Natural killer cell (primary cell): Measurements from ENCODE around the gene ADAMTS18. TPM values are rescaled to one million over a fixed set of nuclear protein-coding genes. Genes with fewer than 3 reads are reported as not detected.

Experiments
- ATAC-seq, 3 donors: fragments of 150-1000 bp in 2 of 3; fragments of 200-7000 bp in 1 of 3; cut with Tn5 transposase; 1 replicate in 1 of 3; 2 replicates in 2 of 3; pipeline ENCODE4 v1.10.0; 2021; ENCODE audit warnings: mild to moderate bottlenecking in 2 of 3, moderate library complexity in 2 of 3
- DNase-seq, 2 donors: peaks; one replicate each; pipeline versions ENCODE4 v3.0.0 to v3.0.0-alpha.2; 2013 to 2021; ENCODE audit warnings: mixed read lengths in 1 of 2
- H3K27ac ChIP-seq: one replicate; pipeline ENCODE4 v1.5.1; 2013; ENCODE audit warnings: mild to moderate bottlenecking, low read length
- H3K27me3 ChIP-seq: one replicate; pipeline ENCODE4 v1.6.1; 2013; ENCODE audit warnings: low read length; ENCODE audit not compliant: control insufficient read depth, insufficient read depth
- H3K36me3 ChIP-seq: one replicate; pipeline ENCODE4 v1.6.1; 2013; ENCODE audit warnings: low read length; ENCODE audit not compliant: control insufficient read depth, insufficient read depth
- H3K4me1 ChIP-seq: one replicate; pipeline ENCODE4 v1.6.1; 2013; ENCODE audit warnings: low read length; ENCODE audit not compliant: control insufficient read depth, insufficient read depth
- H3K4me3 ChIP-seq: one replicate; pipeline ENCODE4 v1.5.1; 2013; ENCODE audit warnings: low read length
- H3K9me3 ChIP-seq: one replicate; pipeline ENCODE4 v1.6.1; 2013; ENCODE audit warnings: low read length; ENCODE audit not compliant: control insufficient read depth, insufficient read depth
- H3K27ac Mint-ChIP-seq, 2 donors: one replicate each; pipeline ENCODE4 v1.8.0; 2022; ENCODE audit warnings: mild to moderate bottlenecking in 2 of 2, mixed read lengths in 2 of 2, moderate library complexity in 1 of 2
- H3K27me3 Mint-ChIP-seq, 2 donors: one replicate each; pipeline ENCODE4 v1.8.0; 2022; ENCODE audit warnings: low read depth in 2 of 2, mixed read lengths in 2 of 2
- H3K36me3 Mint-ChIP-seq: one replicate; pipeline ENCODE4 v1.8.0; 2022; ENCODE audit warnings: mixed read lengths
- H3K4me1 Mint-ChIP-seq, 2 donors: one replicate each; pipeline ENCODE4 v1.8.0; 2022; ENCODE audit warnings: mixed read lengths in 2 of 2
- H3K4me3 Mint-ChIP-seq: one replicate; pipeline ENCODE4 v1.8.0; 2022; ENCODE audit warnings: mild to moderate bottlenecking, moderate library complexity, mixed read lengths
- H3K9me3 Mint-ChIP-seq, 2 donors: one replicate each; pipeline ENCODE4 v1.8.0; 2022; ENCODE audit warnings: mixed read lengths in 2 of 2
- WGBS: methylation state at CpG from one replicate; pipeline ENCODE4 v1.1.7; 2013; ENCODE audit warnings: missing lambda C conversion rate; ENCODE audit not compliant: insufficient coverage; 5-methylcytosine and 5-hydroxymethylcytosine counted together
- intact Hi-C: fragments of 100-400 bp; cut with micrococcal nuclease; formaldehyde crosslinking; loops from one replicate; pipeline ENCODE4 v1.14.2; 2022
- total RNA-seq, 4 donors: library from RNA; stranded (reverse); fragments of 120-200 nt in 1 of 4; gene quantifications; one replicate each; pipeline versions ENCODE4 v1.2.3 to v1.2.4, GENCODE V29; 2013 to 2022
- TF ChIP-seq, protein P1 (sequence below): fragments of 200-600 bp; IDR thresholded peaks from one replicate; pipeline ENCODE4 v1.8.0; 2022; ENCODE audit warnings: antibody characterized with exemption

Gene ADAMTS18
- total RNA-seq, 3 donors from 2014 or later (not counting 1 experiment from before 2014, with no cell fraction given): not detected

DNA sequence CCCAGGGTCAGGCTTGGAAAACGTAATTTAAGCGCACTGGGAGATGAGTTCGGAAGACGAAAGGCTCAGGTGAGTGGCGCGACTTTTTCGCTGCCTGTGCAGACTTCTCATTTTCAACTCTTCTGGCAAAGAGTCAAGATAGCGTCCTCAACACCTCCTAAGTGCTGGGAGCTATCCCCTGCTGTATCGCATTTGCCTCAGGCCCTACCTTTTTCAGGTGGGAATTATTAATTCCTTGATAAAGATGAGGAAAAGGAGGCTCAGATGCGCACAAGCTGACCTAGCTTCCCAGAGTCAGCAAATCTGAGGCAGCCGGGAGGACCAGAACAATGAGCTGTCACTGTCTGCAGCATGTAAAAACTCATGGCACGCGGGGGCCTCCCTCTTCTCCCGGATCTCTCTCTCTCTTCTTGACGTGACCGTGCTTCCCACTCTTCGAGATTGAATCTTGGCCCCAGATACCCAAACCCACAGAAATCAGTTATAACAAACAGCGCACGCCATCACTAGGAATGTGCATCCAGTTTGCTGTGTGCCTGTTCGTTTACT, 512 bp upstream of the ADAMTS18 start:
- TF ChIP-seq, protein P1, sequence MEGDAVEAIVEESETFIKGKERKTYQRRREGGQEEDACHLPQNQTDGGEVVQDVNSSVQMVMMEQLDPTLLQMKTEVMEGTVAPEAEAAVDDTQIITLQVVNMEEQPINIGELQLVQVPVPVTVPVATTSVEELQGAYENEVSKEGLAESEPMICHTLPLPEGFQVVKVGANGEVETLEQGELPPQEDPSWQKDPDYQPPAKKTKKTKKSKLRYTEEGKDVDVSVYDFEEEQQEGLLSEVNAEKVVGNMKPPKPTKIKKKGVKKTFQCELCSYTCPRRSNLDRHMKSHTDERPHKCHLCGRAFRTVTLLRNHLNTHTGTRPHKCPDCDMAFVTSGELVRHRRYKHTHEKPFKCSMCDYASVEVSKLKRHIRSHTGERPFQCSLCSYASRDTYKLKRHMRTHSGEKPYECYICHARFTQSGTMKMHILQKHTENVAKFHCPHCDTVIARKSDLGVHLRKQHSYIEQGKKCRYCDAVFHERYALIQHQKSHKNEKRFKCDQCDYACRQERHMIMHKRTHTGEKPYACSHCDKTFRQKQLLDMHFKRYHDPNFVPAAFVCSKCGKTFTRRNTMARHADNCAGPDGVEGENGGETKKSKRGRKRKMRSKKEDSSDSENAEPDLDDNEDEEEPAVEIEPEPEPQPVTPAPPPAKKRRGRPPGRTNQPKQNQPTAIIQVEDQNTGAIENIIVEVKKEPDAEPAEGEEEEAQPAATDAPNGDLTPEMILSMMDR: no peak
- WGBS: 29% methylated on average over 20 of the region's 20 CpGs
- Histone ChIP-seq H3K4me3 (no peak overlapping the region), H3K36me3 (no peaks in the 10 kb centered on the region), H3K4me1 (no peaks in the 10 kb centered on the region), H3K27ac (no peak overlapping the region), H3K27me3 (no peaks in the 10 kb centered on the region), H3K9me3 (no peaks in the 10 kb centered on the region)
- no peaks in the 10 kb centered on the region for H3K4me1 Mint-ChIP-seq
- H3K36me3 Mint-ChIP-seq: peaks cover 6% of the 10 kb centered on the region
- ATAC-seq (no peak), DNase-seq (no peak)
- H3K27ac Mint-ChIP-seq: no peak overlapping the region
- H3K9me3 Mint-ChIP-seq: no peaks in the 10 kb centered on the region
- intact Hi-C loops: no loop called here
- H3K27me3 Mint-ChIP-seq: peaks cover 23 to 54% of the 10 kb centered on the region in 2 donors
- no peak overlapping the region for H3K4me3 Mint-ChIP-seq

DNA sequence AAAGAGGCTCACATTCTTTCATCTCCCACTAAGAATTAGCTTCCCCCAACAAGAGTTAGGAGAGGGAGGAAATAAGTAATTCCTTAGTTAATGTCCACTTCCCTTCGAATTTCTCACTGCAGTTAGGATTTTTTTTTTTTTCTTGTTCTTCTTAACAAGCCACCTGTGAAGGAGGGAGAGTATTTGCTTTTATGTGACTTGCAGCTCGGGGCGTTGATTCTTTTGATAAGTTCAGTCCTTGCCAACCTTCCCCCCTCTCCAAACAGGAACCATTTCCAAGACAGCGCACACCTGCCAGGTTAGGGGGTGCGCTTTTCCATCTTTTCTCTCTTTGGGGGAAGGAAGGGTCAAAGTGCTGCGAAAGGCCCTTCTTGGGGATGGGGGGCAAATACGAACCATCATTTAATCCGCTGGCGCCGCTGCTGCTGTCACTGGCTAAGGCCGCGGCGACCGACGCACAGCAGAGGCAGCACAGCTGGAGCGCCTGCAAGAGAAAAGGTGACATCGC, 758 bp downstream of the ADAMTS18 start:
- Mint-ChIP-seq H3K27ac (no peak overlapping the region), H3K9me3 (no peaks in the 10 kb centered on the region), H3K4me3 (no peak overlapping the region), H3K4me1 (no peaks in the 10 kb centered on the region), H3K36me3 (peaks cover 6% of the 10 kb centered on the region), H3K27me3 (peaks cover 25 to 58% of the 10 kb centered on the region in 2 donors)
- no peaks in the 10 kb centered on the region for H3K27me3 ChIP-seq
- no peak for ATAC-seq
- no peak overlapping the region for H3K4me3 ChIP-seq
- 4% methylated on average over 13 of the region's 17 CpGs for WGBS
- no peak for DNase-seq
- no peak overlapping the region for H3K27ac ChIP-seq
- TF ChIP-seq, protein P1: no peak
- intact Hi-C loops: no loop called here
- no peaks in the 10 kb centered on the region for H3K36me3 ChIP-seq
- H3K4me1 ChIP-seq: no peaks in the 10 kb centered on the region
- no peaks in the 10 kb centered on the region for H3K9me3 ChIP-seq

GRCh38 chr16:77433146-77433545, 1.7 kb downstream of the ADAMTS18 start:
- TF ChIP-seq, protein P1: no peak
- Mint-ChIP-seq H3K4me3 (no peak overlapping the region), H3K27me3 (peaks cover 27 to 65% of the 10 kb centered on the region in 2 donors), H3K9me3 (no peaks in the 10 kb centered on the region), H3K27ac (no peak overlapping the region), H3K4me1 (no peaks in the 10 kb centered on the region), H3K36me3 (peaks cover 6% of the 10 kb centered on the region)
- H3K27me3 ChIP-seq: no peaks in the 10 kb centered on the region
- no peak overlapping the region for H3K27ac ChIP-seq
- no peak for ATAC-seq
- H3K4me3 ChIP-seq: no peak overlapping the region
- DNase-seq: no peak
- no peaks in the 10 kb centered on the region for H3K36me3 ChIP-seq
- no peaks in the 10 kb centered on the region for H3K4me1 ChIP-seq
- WGBS: 47% methylated on average over 6 of the region's 6 CpGs
- H3K9me3 ChIP-seq: no peaks in the 10 kb centered on the region
- intact Hi-C loops: no loop called here

DNA sequence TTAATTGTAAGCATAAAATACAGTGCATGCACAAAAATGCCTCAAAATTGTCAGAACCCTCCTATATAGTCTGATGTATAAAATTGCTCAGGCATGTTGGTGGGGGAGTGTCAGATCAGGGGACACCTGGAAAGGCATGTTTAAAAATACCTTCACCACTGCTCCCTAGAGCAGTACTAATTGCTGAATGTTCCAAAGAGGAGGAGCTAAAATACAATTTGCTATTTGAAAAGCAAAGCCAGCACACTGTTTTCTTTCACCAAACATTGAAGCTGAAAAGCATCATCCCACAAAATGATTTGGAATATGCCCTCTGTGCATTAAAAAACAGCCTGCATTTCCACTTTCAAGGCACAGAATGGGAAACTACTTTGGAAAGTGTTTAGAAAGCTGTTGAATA, 2.6 kb downstream of the ADAMTS18 start:
- Histone ChIP-seq H3K4me3 (no peak overlapping the region), H3K27me3 (no peaks in the 10 kb centered on the region), H3K27ac (no peak overlapping the region), H3K4me1 (no peaks in the 10 kb centered on the region), H3K36me3 (no peaks in the 10 kb centered on the region), H3K9me3 (no peaks in the 10 kb centered on the region)
- no peak overlapping the region for H3K4me3 Mint-ChIP-seq
- no peaks in the 10 kb centered on the region for H3K4me1 Mint-ChIP-seq
- TF ChIP-seq, protein P1: no peak
- peaks cover 6% of the 10 kb centered on the region for H3K36me3 Mint-ChIP-seq
- ATAC-seq (no peak), DNase-seq (no peak)
- intact Hi-C loops: no loop called here
- no peaks in the 10 kb centered on the region for H3K9me3 Mint-ChIP-seq
- H3K27me3 Mint-ChIP-seq: peaks cover 27 to 61% of the 10 kb centered on the region in 2 donors
- H3K27ac Mint-ChIP-seq: no peak overlapping the region
